NB4 (cell line): ENCODE data around the gene MIB1.

Source experiments
- CTCF ChIP-seq: IDR thresholded peaks from one replicate; pipeline ENCODE4 v1.5.1; 2012; ENCODE audit warnings: low read depth, low read length
- MYC ChIP-seq: IDR thresholded peaks from 2 replicates; pipeline ENCODE4 v1.6.1; 2011; ENCODE audit warnings: low read depth, low read length
- POLR2A ChIP-seq: IDR thresholded peaks from 2 replicates; pipeline ENCODE4 v1.6.1; 2011; ENCODE audit warnings: mild to moderate bottlenecking; ENCODE audit not compliant: insufficient read length; ENCODE audit errors: extremely low read depth

- TF ChIP-seq CTCF = peak; percentile 51
- no peak for TF ChIP-seq MYC
- no peak for TF ChIP-seq POLR2A
These were observed 174.2 kb downstream of the MIB1 start for GRCh38 chr18:21914739-21915319.
